Psoas muscle (tissue), 8 donors: Measurements from ENCODE around the gene C1orf21. TPM values are rescaled to one million over a fixed set of nuclear protein-coding genes. Genes with fewer than 3 reads are reported as not detected.
"Not testable (repeated sequence)": the region's sequence is repeated elsewhere in the genome, so short reads cannot be mapped to it uniquely, and the experiment has no call there.

ENCODE experiments used
- ATAC-seq, 4 donors: fragments of 200-7000 bp; cut with Tn5 transposase; one replicate each; pipeline ENCODE4 v1.9.1; 2020; ENCODE audit warnings: moderate library complexity in 3 of 4, mild to moderate bottlenecking in 2 of 4
- DNase-seq, 2 donors: peaks; one replicate each; pipeline ENCODE4 v3.0.0-alpha.2; 2020
- H3K27ac ChIP-seq: fragments of 200-600 bp; one replicate; pipeline ENCODE4 v1.8.0; 2022
- H3K27me3 ChIP-seq, 3 donors: fragments of 200-600 bp in 1 of 3; one replicate each; pipeline versions ENCODE4 v1.6.1 to v1.8.0; 2013 to 2022; ENCODE audit warnings: low read length in 2 of 3, mild to moderate bottlenecking in 2 of 3, moderate library complexity in 1 of 3; ENCODE audit not compliant: insufficient read depth in 3 of 3
- H3K36me3 ChIP-seq, 2 donors: fragments of 200-600 bp in 1 of 2; one replicate each; pipeline versions ENCODE4 v1.6.1 to v1.8.0; 2013 to 2022; ENCODE audit warnings: low read depth in 1 of 2, mild to moderate bottlenecking in 1 of 2, moderate library complexity in 1 of 2; ENCODE audit not compliant: insufficient read depth in 1 of 2
- H3K4me1 ChIP-seq: fragments of 200-600 bp; one replicate; pipeline ENCODE4 v1.8.0; 2022
- H3K4me3 ChIP-seq: fragments of 200-600 bp; one replicate; pipeline ENCODE4 v1.8.0; 2022; ENCODE audit warnings: mild to moderate bottlenecking
- H3K9me3 ChIP-seq: fragments of 200-600 bp; one replicate; pipeline ENCODE4 v1.8.0; 2022
- WGBS, 3 donors: extraction: QIAGEN DNeasy Blood & Tissue Kit; methylation state at CpG; one replicate each; pipeline versions ENCODE4 v1.1.6 to v1.1.7; 2013; 5-methylcytosine and 5-hydroxymethylcytosine counted together
- intact Hi-C, 2 donors: fragments of 100-400 bp; cut with DNase I; formaldehyde crosslinking; loops; one replicate each; pipeline versions ENCODE4 v1.11.0 to v1.14.2; 2022
- polyA plus RNA-seq, 3 donors: library from polyadenylated mRNA; stranded (reverse); fragments of 200-250 nt; gene quantifications; one replicate each; pipeline ENCODE4 v1.2.3, GENCODE V29; 2013
- total RNA-seq, 4 donors: library from RNA; stranded (reverse); fragmentation: NEBNext Ultra II Directional in 2 of 4; extraction: Animal tissue kit (Norgen Biotek cat#: 25700) in 2 of 4; gene quantifications; one replicate each; pipeline versions ENCODE4 v1.2.1 to v1.2.4, GENCODE V29; 2021 to 2023
- TF ChIP-seq, protein P1 (sequence below): fragments of 200-600 bp; IDR thresholded peaks from one replicate; pipeline ENCODE4 v1.8.0; 2022; ENCODE audit warnings: antibody characterized with exemption
- donor health status: healthy with polysubstance abuse.
- donor health status: DM: no; HTN: no; CAD: no; lungs with moderate emphysema.
- donor health status: Bipolar disorder and iron deficiency.
- donor health status: healthy.
- donor health status: DM: yes; HTN: yes; CAD: no.
- donor health status: DM: no; HTN: no; CAD: no.
- donor health status: DM: no; HTN: no; CAD: no.
- donor health status: DM: yes; HTN: yes; CAD: no.

Gene C1orf21
- total and polyA plus RNA-seq, 7 donors = 55.5 to 216 (median 171) TPM

DNA sequence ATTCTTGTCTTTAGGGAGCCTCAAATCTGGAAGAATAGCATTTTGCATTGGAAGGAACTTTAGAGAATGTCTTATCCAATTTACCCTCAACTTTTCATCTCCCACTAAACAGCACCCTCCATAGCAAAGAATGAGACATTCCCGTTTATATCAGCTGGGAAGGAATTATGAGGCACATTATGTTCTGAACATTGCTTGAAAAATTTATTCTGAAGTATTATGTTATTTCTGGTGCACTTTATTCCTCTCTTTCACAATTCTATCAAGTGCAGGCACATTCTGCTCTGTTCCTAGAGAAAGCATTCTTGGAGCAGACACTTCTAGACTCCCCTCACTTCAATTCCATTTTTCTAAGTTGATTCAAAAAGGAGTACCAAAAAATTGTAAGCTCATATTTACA is 220.0 kb downstream of the C1orf21 start:
- TF ChIP-seq, protein P1, sequence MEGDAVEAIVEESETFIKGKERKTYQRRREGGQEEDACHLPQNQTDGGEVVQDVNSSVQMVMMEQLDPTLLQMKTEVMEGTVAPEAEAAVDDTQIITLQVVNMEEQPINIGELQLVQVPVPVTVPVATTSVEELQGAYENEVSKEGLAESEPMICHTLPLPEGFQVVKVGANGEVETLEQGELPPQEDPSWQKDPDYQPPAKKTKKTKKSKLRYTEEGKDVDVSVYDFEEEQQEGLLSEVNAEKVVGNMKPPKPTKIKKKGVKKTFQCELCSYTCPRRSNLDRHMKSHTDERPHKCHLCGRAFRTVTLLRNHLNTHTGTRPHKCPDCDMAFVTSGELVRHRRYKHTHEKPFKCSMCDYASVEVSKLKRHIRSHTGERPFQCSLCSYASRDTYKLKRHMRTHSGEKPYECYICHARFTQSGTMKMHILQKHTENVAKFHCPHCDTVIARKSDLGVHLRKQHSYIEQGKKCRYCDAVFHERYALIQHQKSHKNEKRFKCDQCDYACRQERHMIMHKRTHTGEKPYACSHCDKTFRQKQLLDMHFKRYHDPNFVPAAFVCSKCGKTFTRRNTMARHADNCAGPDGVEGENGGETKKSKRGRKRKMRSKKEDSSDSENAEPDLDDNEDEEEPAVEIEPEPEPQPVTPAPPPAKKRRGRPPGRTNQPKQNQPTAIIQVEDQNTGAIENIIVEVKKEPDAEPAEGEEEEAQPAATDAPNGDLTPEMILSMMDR = no peak
- H3K27me3 ChIP-seq = no peaks in the 10 kb centered on the region
- H3K9me3 ChIP-seq = no peaks in the 10 kb centered on the region
- 56 to 74% (median 62%) methylated on average over 1 of the region's 1 CpG for WGBS, 3 donors
- ATAC-seq (peak in 2 of 4 donors; percentile 9 to 36), DNase-seq (no peak)
- no peak overlapping the region for H3K4me3 ChIP-seq
- H3K27ac ChIP-seq = no peak overlapping the region
- no peaks in the 10 kb centered on the region for H3K4me1 ChIP-seq
- H3K36me3 ChIP-seq = peaks cover 0 to 28% of the 10 kb centered on the region in 2 donors
- intact Hi-C loops = no loop called here

DNA sequence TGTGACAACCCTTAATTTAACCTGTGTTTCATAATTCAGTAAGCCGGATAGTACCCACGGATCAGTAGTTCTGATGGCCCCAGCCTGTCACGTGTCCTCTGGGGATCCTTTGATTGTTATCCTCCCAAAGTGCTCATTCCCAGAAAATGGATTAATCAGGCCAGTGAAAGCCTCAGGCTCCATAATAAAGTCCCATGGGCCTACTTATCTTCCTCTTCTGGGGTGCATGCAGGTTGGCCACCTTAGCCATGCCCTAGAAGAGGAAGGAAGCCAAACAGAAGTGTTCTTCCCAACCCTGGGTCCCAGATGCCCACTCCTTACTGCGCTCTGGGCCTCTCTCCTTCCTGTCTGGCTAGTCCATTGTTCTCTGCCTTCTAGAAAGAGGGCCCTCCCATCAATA is 221.8 kb downstream of the C1orf21 start:
- no peaks in the 10 kb centered on the region for H3K9me3 ChIP-seq
- H3K4me3 ChIP-seq = no peak overlapping the region
- intact Hi-C loops = no loop called here
- WGBS, 3 donors = 83 to 86% (median 84%) methylated on average over 4 of the region's 4 CpGs
- H3K27ac ChIP-seq = peak overlapping the region; percentile 17
- no peak for DNase-seq
- no peaks in the 10 kb centered on the region for H3K27me3 ChIP-seq
- no peak for ATAC-seq
- no peaks in the 10 kb centered on the region for H3K4me1 ChIP-seq
- peaks cover 0 to 18% of the 10 kb centered on the region in 2 donors for H3K36me3 ChIP-seq
- TF ChIP-seq, protein P1 = no peak

DNA sequence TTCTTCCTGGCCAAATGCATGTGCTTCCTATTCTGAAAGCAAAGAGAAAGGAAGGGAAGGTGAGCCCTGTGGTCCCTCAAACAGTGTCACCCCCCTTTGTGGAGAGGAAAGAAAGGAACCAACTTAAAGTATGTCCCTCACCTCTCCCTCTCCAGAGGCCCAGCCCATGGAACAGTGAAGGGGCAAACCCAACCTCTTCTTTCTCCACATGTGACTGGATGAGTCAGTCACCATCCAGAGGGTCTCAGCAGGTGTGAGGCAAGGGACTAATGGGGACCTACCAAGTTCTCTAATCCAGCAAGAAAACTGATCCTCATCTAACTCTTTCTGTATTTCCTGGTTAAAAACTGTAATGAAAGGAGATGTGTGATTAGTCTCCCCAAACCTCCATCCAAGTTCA is 222.2 kb downstream of the C1orf21 start:
- DNase-seq = no peak
- intact Hi-C loops = no loop called here
- peaks cover 0 to 18% of the 10 kb centered on the region in 2 donors for H3K36me3 ChIP-seq
- H3K27ac ChIP-seq = peak overlapping the region; percentile 17
- no peak overlapping the region for H3K4me3 ChIP-seq
- ATAC-seq = no peak
- H3K27me3 ChIP-seq = no peaks in the 10 kb centered on the region
- TF ChIP-seq, protein P1 = no peak
- no peaks in the 10 kb centered on the region for H3K9me3 ChIP-seq
- no peaks in the 10 kb centered on the region for H3K4me1 ChIP-seq

DNA sequence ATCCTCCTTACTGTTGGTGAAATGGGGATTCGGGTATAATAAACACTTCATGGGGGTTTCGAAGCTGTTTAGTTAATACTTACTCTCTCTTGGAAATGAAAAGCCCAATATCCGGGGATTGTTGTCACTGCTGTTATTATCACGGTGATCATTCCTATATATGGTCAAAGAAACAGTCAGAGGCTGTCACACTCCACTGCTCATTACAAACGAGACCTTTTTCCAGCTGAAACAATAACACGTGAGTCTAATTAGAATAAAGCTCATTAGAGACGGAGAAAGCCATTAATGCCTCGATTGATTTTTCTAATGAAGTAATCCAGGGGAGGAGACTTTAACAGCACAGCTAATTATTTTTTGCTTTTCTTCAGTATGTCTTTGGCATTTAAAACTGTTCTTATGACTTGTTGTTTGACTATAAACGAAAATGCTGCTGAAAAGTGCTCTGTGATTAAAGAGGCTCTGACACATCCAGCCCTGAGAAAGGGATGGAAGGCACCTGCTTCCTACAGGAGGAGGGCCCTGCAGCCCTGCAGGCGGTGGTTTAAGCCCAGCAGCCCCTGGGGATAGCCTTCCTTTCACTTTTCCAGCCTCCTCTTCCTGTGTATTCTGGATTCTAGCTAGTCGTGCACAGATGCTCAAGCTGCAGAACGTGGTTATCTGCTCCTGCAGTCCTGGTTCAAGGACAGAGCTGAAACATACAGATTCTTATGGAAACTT is 224.2 kb downstream of the C1orf21 start:
- Histone ChIP-seq H3K9me3 (no peaks in the 10 kb centered on the region), H3K27ac (peak overlapping the region; percentile 58), H3K36me3 (peaks cover 0 to under 1% of the 10 kb centered on the region in 2 donors), H3K4me3 (no peak overlapping the region), H3K27me3 (no peaks in the 10 kb centered on the region), H3K4me1 (no peaks in the 10 kb centered on the region)
- intact Hi-C loops = no loop called here
- 47 to 49% (median 47%) methylated on average over 12 of the region's 12 CpGs for WGBS, 3 donors
- TF ChIP-seq, protein P1 = no peak
- ATAC-seq = peak in 1 of 4 donors; percentile 27
- no peak for DNase-seq

DNA sequence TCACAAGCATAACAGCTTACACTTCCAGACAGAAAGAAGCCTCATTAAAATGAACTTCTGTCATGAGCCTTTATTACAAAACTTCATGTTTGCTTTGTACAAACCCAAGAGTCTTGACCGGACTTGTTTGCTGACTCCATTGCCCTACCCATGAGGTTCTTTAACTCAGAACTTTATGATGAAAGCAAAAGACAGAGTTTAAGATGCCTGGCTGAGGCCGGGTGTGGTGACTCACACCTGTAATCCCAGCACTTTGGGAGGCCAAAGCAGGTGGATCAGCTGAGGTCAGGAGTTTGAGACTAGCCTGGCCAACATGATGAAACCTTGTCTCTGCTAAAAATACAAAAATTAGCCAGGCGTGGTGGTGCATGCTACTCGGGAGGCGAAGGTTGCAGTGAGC is 225.4 kb downstream of the C1orf21 start:
- H3K4me3 ChIP-seq, intact Hi-C loops, DNase-seq, H3K9me3 ChIP-seq, H3K4me1 ChIP-seq, H3K27me3 ChIP-seq, H3K36me3 ChIP-seq: not testable (repeated sequence)
- 55 to 81% (median 68%) methylated on average over 5 of the region's 5 CpGs for WGBS, 3 donors
- peak in 3 of 4 donors; percentile 55 to 79 (median 73) for ATAC-seq
- H3K27ac ChIP-seq = peak overlapping the region; percentile 33
